ENCODE results near the gene ZNF780B.

The ZNF780B gene

GRCh38 chr19:40081411-40081810 lies 25.4 kb upstream of the ZNF780B start:
- no peak for TF ChIP-seq CTCF (IDR thresholded peaks at IDR 0.05)
- Mint-ChIP-seq H3K27ac (no peak overlapping the region), H3K4me3 (no peak overlapping the region), H3K9me3 (peaks cover 50% of the 10 kb centered on the region), H3K4me1 (no peaks in the 10 kb centered on the region), H3K36me3 (ENCODE audit: low read depth) (peaks cover 85% of the 10 kb centered on the region), H3K27me3 (ENCODE audit: low read depth, poor library complexity) (no peaks in the 10 kb centered on the region)
- DNase-seq = no peak

GRCh38 chr19:40080289-40080688 lies 24.3 kb upstream of the ZNF780B start:
- peaks cover 61% of the 10 kb centered on the region for H3K9me3 Mint-ChIP-seq
- H3K27ac Mint-ChIP-seq = no peak overlapping the region
- no peaks in the 10 kb centered on the region for H3K27me3 Mint-ChIP-seq (ENCODE audit: low read depth, poor library complexity)
- no peak for TF ChIP-seq CTCF (IDR thresholded peaks at IDR 0.05)
- no peaks in the 10 kb centered on the region for H3K4me1 Mint-ChIP-seq
- no peak overlapping the region for H3K4me3 Mint-ChIP-seq
- peaks cover 96% of the 10 kb centered on the region for H3K36me3 Mint-ChIP-seq (ENCODE audit: low read depth)
- no peak for DNase-seq

GRCh38 chr19:40078377-40078776 lies 22.3 kb upstream of the ZNF780B start:
- TF ChIP-seq CTCF (IDR thresholded peaks at IDR 0.05) = no peak
- Mint-ChIP-seq H3K27me3 (ENCODE audit: low read depth, poor library complexity) (no peaks in the 10 kb centered on the region), H3K9me3 (peaks cover 80% of the 10 kb centered on the region), H3K36me3 (ENCODE audit: low read depth) (peaks cover 100% of the 10 kb centered on the region), H3K4me3 (no peak overlapping the region), H3K27ac (no peak overlapping the region), H3K4me1 (no peaks in the 10 kb centered on the region)
- no peak for DNase-seq

- no peak for TF ChIP-seq CTCF (IDR thresholded peaks at IDR 0.05)
- Mint-ChIP-seq H3K27ac (no peak overlapping the region), H3K36me3 (ENCODE audit: low read depth) (peaks cover 80% of the 10 kb centered on the region), H3K4me3 (no peak overlapping the region), H3K9me3 (peaks cover 78% of the 10 kb centered on the region), H3K4me1 (no peaks in the 10 kb centered on the region), H3K27me3 (ENCODE audit: low read depth, poor library complexity) (peaks cover 4% of the 10 kb centered on the region)
- no peak for DNase-seq
Observed at GRCh38 chr19:40070058-40070457, 14.0 kb upstream of the ZNF780B start.

GRCh38 chr19:40059624-40060023 lies 3.6 kb upstream of the ZNF780B start:
- TF ChIP-seq CTCF (IDR thresholded peaks at IDR 0.05) = no peak
- Mint-ChIP-seq H3K4me1 (peaks cover 17% of the 10 kb centered on the region), H3K36me3 (ENCODE audit: low read depth) (peaks cover 35% of the 10 kb centered on the region), H3K4me3 (no peak overlapping the region), H3K9me3 (peaks cover 88% of the 10 kb centered on the region), H3K27ac (no peak overlapping the region), H3K27me3 (ENCODE audit: low read depth, poor library complexity) (peaks cover 11% of the 10 kb centered on the region)
- DNase-seq = no peak

GRCh38 chr19:40057166-40057565 lies 1.1 kb upstream of the ZNF780B start:
- H3K27ac Mint-ChIP-seq = no peak overlapping the region
- peaks cover 90% of the 10 kb centered on the region for H3K9me3 Mint-ChIP-seq
- peaks cover 21% of the 10 kb centered on the region for H3K4me1 Mint-ChIP-seq
- peaks cover 59% of the 10 kb centered on the region for H3K36me3 Mint-ChIP-seq (ENCODE audit: low read depth)
- TF ChIP-seq CTCF (IDR thresholded peaks at IDR 0.05) = no peak
- H3K27me3 Mint-ChIP-seq (ENCODE audit: low read depth, poor library complexity) = peaks cover 4% of the 10 kb centered on the region
- H3K4me3 Mint-ChIP-seq = peak overlapping the region; percentile 99
- DNase-seq = no peak

All from nephron progenitor cell (in vitro differentiated cells).